Mesenteric fat pad (tissue), 1 donor: Measurements from ENCODE around the gene MAN1B1. TPM values are rescaled to one million over a fixed set of nuclear protein-coding genes. Genes with fewer than 3 reads are reported as not detected.

ENCODE experiments used
- DNase-seq: peaks from one replicate; pipeline ENCODE4 v3.0.0-alpha.2; 2020; ENCODE audit warnings: low spot score
- long read RNA-seq: library from polyadenylated mRNA; unstranded; transcript quantifications from one replicate; pipeline ENCODE4 v2.0.0, GENCODE V29; 2020
- total RNA-seq: library from RNA; stranded (reverse); fragmentation: NEBNext Ultra II Directional; extraction: Animal tissue kit (Norgen Biotek cat#: 25700); gene quantifications from one replicate; pipeline ENCODE4 v1.2.1, GENCODE V29; 2021
- donor health status: DM: yes; HTN: yes; CAD: no.

Gene MAN1B1
- 33.0 TPM for total RNA-seq
- long read RNA-seq, full-length matches to known transcripts: 137 of 173 reads
- long read RNA-seq, partial matches to known transcripts: 10 of 173 reads
- long read RNA-seq, other reads (novel, unspliced or antisense): 26 of 173 reads

DNA sequence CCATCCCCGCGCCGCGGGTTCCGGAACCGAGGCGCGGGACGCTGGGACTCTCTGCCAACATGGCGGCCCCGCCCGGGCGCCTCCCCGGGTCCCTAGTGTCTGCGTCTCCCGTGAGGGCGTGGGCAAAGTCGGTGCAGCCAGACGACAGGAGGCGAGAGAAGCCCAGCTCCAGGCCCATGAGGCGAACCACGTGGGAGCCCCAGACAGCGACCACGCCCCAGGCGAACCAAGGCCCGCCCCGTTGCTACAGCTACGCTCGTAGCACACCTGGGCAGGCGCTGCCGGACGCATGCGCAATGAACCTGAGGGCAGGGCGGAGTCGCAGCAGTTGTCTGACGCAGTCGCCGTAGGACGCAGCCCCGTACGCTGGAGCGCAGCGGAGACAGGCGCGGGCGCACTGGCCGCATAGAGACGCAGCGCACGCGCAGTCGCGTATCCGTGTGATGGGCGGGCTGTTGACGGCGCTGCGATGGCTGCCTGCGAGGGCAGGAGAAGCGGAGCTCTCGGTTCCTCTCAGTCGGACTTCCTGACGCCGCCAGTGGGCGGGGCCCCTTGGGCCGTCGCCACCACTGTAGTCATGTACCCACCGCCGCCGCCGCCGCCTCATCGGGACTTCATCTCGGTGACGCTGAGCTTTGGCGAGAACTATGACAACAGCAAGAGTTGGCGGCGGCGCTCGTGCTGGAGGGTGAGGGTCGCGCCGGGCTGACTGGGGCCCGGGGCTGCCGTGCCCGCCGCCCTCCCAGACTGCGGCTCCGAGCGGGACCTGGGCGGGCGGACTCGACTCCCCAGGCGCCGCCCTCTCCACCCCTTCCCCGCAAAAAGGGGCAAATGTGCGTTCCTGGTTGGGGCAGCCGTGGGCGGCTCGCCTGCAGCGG is at the start of gene MAN1B1:
MAN1B1 (plus strand) TSS at position 455 of the 878 bp plus-strand sequence; CDS start at position 470, 15 bp downstream.
- peak; percentile 99 for DNase-seq

- no peak for DNase-seq
Measured at GRCh38 chr9:137037035-137037434, 49.8 kb upstream of the MAN1B1 start.

GRCh38 chr9:137037483-137037882 is 49.3 kb upstream of the MAN1B1 start:
- no peak for DNase-seq

- no peak for DNase-seq
Measured at GRCh38 chr9:137038916-137039315, 47.9 kb upstream of the MAN1B1 start.

GRCh38 chr9:137039611-137040366 is 47.0 kb upstream of the MAN1B1 start:
- no peak for DNase-seq

GRCh38 chr9:137040568-137040967 is 46.2 kb upstream of the MAN1B1 start:
- DNase-seq: no peak

GRCh38 chr9:137041124-137041523 is 45.7 kb upstream of the MAN1B1 start:
- no peak for DNase-seq

GRCh38 chr9:137042751-137043727 is 43.7 kb upstream of the MAN1B1 start:
- no peak for DNase-seq

DNA sequence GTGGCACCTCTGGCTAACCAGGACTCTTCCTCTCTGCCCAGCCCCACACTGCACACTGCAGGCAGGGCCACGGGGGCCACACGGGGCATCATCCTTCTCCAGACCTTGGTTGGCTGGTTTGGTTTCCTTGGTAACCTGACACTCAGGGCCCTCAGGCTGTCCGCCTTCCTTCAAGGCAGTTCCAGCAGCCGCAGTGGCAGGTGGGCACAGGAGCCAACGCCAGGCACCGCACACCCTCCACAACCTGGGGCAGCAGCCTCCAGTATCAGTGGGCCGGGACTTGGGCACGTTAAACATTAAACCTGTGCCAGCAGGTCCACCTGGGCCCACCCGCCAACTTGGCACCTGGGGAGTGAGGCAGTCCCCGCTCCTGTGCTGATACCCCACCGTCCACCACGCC is 42.7 kb upstream of the MAN1B1 start:
- no peak for DNase-seq

- no peak for DNase-seq
Measured at GRCh38 chr9:137044502-137045177, 42.1 kb upstream of the MAN1B1 start.

GRCh38 chr9:137045294-137046087 is 41.3 kb upstream of the MAN1B1 start:
- DNase-seq: no peak

DNA sequence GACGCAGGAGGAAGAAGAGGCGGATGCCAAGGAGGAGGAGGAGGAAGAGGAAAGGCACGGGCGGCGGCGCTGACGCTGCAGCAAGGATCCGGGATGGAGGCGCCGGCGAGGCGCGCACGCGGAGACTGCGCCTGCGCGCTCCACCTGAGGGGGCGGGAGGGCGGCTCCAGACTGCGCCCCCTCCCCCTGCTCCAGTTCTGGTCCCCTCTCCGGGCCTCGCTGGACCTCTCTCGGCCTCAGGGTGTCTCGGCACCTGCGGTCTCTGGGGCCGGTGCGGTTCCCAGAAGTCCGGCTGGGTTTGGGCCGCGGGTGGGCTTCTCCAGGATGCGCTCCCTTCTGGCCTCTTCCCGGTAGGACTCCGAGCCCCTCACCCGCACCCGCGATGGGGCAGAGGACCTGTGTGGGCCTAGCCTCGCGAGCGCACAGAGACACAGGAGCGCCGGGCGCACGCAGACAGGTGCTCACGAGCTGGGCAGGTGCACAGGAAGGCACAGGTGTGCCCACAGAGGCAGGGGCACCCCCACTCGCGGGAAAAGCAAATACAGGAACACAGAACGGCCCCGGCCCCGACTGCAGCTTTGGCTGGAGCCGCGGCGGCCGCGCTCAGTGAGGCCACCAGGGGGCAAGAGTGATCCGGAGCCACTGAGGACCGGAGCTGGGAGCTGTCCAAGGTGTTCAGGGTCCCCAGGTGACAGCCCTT is 40.5 kb upstream of the MAN1B1 start, which contains the start of gene NPDC1:
NPDC1 (minus strand) TSS at position 90 of the 700 bp plus-strand sequence. CDS start 188 bp downstream, outside the sequence.
- DNase-seq: no peak

DNA sequence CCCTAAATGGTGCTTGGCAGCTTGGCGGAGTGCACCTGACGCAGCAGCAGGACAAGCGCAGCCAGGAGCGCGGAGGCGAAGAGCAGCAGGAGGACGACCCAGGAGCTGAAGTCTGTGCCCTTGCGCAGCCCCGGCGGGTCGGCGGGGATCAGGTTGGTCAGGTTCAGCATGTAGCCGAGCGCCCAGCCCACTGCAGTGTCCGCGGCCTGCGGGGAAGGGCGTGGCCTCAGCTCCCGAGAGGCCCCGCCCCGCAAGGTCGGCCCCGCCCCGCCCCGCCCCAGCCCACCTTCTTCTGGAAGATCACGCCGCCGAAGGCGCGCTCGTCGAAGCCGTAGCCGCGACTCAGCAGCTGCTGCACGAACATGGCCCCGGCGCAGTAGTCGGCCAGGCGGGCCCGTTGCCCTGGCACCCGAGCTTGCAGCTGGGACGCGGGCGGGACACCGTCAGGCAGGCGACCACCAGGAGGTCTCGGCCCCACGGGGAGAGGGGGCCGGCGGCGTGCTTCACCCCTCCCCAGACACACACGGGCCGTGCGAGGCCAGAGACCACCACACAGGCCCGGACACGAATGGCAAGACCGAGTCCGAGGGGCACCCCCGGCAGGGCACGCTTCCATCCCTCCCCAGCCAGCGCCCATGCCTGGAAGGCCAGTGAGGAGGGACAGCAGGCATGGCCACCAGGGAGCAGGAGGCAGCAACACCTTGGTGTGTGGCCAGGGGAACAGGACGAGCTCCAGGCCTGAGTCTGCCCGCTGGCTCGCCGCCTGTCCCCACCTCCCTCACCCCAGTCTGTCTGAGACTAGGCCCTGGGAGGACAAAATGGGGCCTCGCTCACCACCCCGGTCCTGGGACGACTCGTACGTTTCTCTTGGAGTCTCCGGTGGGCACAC is 37.9 kb upstream of the MAN1B1 start:
- DNase-seq: no peak

GRCh38 chr9:137049544-137050449 is 37.0 kb upstream of the MAN1B1 start:
- DNase-seq: no peak

- no peak for DNase-seq
Measured at GRCh38 chr9:137050570-137050969, 36.2 kb upstream of the MAN1B1 start.

- no peak for DNase-seq
Measured at GRCh38 chr9:137051145-137051724, 35.5 kb upstream of the MAN1B1 start.
